HG03064 (cell line): ENCODE data around the gene TASL.
A peak's percentile ranks its signal among the peaks of the same experiment; 100 is the strongest.
"Not testable (repeated sequence)": the region's sequence is repeated elsewhere in the genome, so short reads cannot be mapped to it uniquely, and the experiment has no call there.

Experiments
- ATAC-seq: cut with Tn5 transposase; IDR thresholded peaks from one replicate; pipeline ENCODE4 v1.9.1; 2021; ENCODE audit warnings: low read depth; ENCODE audit not compliant: unreplicated experiment

Gene TASL

GRCh38 chrX:30580641-30581040 is 3.1 kb upstream of the TASL start:
- no peak for ATAC-seq

- no peak for ATAC-seq
Measured at GRCh38 chrX:30576881-30577280, 685 bp downstream of the TASL start.

GRCh38 chrX:30573125-30573524 is 4.4 kb downstream of the TASL start:
- ATAC-seq, result no peak

- ATAC-seq, result no peak
Measured at GRCh38 chrX:30572678-30573077, 4.9 kb downstream of the TASL start.

- ATAC-seq, result peak; percentile 45
Measured at GRCh38 chrX:30572004-30572403, 5.6 kb downstream of the TASL start.

- ATAC-seq, result no peak
Measured at GRCh38 chrX:30570505-30570904, 7.1 kb downstream of the TASL start.

- ATAC-seq, result peak; percentile 53
Measured at GRCh38 chrX:30568136-30568535, 9.4 kb downstream of the TASL start.

GRCh38 chrX:30563070-30563469 is 14.5 kb downstream of the TASL start:
- not testable (repeated sequence) for ATAC-seq

GRCh38 chrX:30561191-30561590 is 16.4 kb downstream of the TASL start:
- ATAC-seq, result no peak

- no peak for ATAC-seq
Measured at GRCh38 chrX:30538271-30538670, 39.3 kb downstream of the TASL start.

GRCh38 chrX:30533835-30534234 is 43.7 kb downstream of the TASL start:
- no peak for ATAC-seq

GRCh38 chrX:30533266-30533665 is 44.3 kb downstream of the TASL start:
- no peak for ATAC-seq

- ATAC-seq, result no peak
Measured at GRCh38 chrX:30530606-30531005, 47.0 kb downstream of the TASL start.

GRCh38 chrX:30525732-30526131 is 51.8 kb downstream of the TASL start:
- no peak for ATAC-seq

GRCh38 chrX:30521440-30522182 is 56.0 kb downstream of the TASL start:
- ATAC-seq, result no peak

GRCh38 chrX:30513284-30513683 is 64.3 kb downstream of the TASL start:
- no peak for ATAC-seq
